Mesothelial cell of epicardium (in vitro differentiated cells): ENCODE results near the gene GBX1. TPM values are rescaled to one million over a fixed set of nuclear protein-coding genes. Genes with fewer than 3 reads are reported as not detected.

ENCODE experiments used
- DNase-seq, 2 experiments: peaks; one replicate each; pipeline ENCODE4 v3.0.0; 2021; ENCODE audit warnings: low spot score in 2 of 2; ENCODE audit not compliant: unreplicated experiment in 2 of 2
- H3K27ac Mint-ChIP-seq: 2 replicates; pipeline ENCODE4 v1.8.0; 2021; ENCODE audit warnings: mixed read lengths
- H3K27me3 Mint-ChIP-seq: 2 replicates; pipeline ENCODE4 v1.8.0; 2021; ENCODE audit warnings: low read depth, mixed read lengths
- H3K36me3 Mint-ChIP-seq: 2 replicates; pipeline ENCODE4 v1.8.0; 2021; ENCODE audit warnings: mixed read lengths
- H3K4me1 Mint-ChIP-seq: 2 replicates; pipeline ENCODE4 v1.8.0; 2021; ENCODE audit warnings: mixed read lengths
- H3K4me3 Mint-ChIP-seq: 2 replicates; pipeline ENCODE4 v1.8.0; 2021; ENCODE audit warnings: mild to moderate bottlenecking, moderate library complexity, mixed read lengths
- H3K9me3 Mint-ChIP-seq: 2 replicates; pipeline ENCODE4 v1.8.0; 2021; ENCODE audit warnings: mixed read lengths
- total RNA-seq: library from RNA; stranded (reverse); gene quantifications from 3 replicates; pipeline ENCODE4 v1.2.1, GENCODE V29; 2021
- TF ChIP-seq, protein P1 (sequence below): fragments of 200-600 bp; sonication (generic); IDR thresholded peaks from one replicate; pipeline ENCODE4 v1.5.0; 2021; ENCODE audit warnings: antibody characterized with exemption; ENCODE audit not compliant: unreplicated experiment

Gene GBX1
- total RNA-seq, 1 donor from 2014 or later = not detected

DNA sequence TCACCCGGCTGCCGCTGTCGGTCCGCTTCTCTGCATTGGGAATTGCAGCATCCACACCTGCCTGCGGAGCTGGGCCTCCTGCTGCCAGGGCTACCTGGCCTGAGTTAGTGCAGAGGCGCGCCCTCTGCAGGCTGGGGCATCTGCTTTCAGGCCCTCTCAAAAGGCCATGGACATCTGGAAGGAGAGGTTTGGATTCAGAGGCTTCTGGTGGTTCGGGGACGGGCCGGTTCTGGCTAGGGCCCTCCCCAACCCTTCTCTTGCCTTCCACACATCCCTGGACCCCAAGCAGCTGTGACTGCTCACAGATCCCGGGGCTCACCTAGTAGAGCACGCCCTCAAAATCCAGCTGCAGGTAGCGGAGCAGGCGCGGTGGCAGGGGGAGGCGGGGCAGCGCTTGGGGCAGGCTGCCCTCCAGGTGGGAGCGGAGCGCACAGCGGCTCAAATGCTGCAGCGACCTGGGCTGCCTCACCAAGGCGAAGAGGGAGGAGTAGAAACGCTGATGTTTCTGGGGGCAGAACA lies 8.4 kb upstream of the GBX1 start:
- no peak for DNase-seq
- Mint-ChIP-seq H3K27me3 (peaks cover 88% of the 10 kb centered on the region), H3K27ac (no peak overlapping the region), H3K4me1 (no peaks in the 10 kb centered on the region), H3K9me3 (no peaks in the 10 kb centered on the region), H3K4me3 (no peak overlapping the region), H3K36me3 (no peaks in the 10 kb centered on the region)
- TF ChIP-seq, protein P1, sequence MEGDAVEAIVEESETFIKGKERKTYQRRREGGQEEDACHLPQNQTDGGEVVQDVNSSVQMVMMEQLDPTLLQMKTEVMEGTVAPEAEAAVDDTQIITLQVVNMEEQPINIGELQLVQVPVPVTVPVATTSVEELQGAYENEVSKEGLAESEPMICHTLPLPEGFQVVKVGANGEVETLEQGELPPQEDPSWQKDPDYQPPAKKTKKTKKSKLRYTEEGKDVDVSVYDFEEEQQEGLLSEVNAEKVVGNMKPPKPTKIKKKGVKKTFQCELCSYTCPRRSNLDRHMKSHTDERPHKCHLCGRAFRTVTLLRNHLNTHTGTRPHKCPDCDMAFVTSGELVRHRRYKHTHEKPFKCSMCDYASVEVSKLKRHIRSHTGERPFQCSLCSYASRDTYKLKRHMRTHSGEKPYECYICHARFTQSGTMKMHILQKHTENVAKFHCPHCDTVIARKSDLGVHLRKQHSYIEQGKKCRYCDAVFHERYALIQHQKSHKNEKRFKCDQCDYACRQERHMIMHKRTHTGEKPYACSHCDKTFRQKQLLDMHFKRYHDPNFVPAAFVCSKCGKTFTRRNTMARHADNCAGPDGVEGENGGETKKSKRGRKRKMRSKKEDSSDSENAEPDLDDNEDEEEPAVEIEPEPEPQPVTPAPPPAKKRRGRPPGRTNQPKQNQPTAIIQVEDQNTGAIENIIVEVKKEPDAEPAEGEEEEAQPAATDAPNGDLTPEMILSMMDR = no peak

DNA sequence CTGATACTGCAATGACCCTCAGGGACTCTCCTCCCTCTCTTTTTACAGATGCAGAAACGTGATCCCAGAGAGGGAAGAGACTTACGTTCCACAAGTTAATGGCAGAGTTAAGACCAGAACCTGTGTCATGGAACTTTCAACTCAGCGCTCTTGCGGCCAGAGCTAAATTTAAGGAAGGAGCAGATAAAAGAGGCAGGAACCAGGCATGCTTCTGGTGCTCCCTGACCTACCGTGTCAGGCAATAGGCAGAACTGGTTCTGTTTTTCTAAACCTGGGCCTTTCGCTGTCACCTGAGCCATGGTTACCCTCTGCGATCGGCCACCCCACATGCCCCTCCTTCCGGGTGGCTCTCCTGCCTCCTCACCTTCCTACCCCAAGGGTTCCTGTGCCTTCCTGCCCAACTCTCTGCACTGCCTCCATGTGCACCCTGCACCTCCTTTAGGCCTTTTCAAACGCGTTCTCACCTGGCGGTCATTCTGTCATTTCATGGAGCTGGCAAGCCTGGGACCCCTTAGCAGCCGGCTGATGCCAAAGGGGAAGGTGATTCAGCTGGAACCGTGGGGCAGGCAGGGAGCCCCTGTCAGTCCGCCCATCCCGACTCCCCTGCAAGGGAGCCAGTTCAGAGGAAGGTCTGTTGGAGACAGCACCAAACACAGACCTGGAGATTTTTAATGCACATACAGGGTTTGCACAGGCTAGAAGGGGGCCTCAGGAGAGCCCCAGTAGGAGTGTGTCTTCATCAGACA lies 7.7 kb upstream of the GBX1 start:
- H3K27ac Mint-ChIP-seq = no peak overlapping the region
- H3K4me1 Mint-ChIP-seq = no peaks in the 10 kb centered on the region
- no peak overlapping the region for H3K4me3 Mint-ChIP-seq
- DNase-seq = no peak
- no peaks in the 10 kb centered on the region for H3K9me3 Mint-ChIP-seq
- TF ChIP-seq, protein P1 = no peak
- no peaks in the 10 kb centered on the region for H3K36me3 Mint-ChIP-seq
- peaks cover 89% of the 10 kb centered on the region for H3K27me3 Mint-ChIP-seq

DNA sequence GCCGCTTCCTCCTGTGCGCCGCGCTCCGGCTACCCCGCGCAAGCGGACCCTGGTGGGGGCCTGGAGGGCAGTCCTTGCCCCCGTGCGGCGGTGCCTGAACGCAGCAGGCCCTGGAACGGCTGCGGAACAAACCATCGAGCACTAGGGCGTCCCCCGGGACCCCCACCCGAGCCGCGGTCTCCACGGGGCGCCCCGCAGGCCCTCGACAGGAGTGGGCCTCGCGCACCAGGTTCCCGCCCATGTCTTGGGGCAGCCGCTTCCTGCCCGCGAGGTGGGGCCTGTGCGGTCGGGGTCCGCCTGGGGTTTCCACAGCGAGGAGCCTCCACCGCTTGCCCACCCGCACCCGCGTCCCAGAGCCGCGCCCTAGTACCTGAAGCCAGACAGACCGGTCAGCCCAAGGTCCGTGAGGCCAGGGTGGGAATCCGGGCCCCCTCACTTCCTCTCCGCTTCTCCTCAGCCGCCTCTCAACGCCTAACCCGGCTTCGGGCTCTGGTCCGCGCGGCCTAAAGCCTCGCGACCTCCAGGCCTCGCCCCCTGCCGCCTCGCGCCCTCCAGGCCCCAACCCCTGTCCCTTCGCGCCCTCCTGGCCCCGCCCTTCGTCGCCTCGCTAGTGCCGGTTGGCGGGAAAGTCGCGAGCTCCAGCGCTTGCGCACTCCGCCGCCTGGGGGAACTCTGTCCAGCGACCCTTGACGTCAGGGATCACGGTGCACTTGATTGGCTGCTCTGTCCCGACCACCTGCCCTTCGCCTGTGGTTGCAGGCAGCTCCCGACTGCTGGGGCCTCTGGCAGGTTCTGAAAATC lies 7.0 kb upstream of the GBX1 start:
- no peaks in the 10 kb centered on the region for H3K36me3 Mint-ChIP-seq
- no peak overlapping the region for H3K4me3 Mint-ChIP-seq
- H3K9me3 Mint-ChIP-seq = no peaks in the 10 kb centered on the region
- DNase-seq = no peak
- H3K27me3 Mint-ChIP-seq = peaks cover 90% of the 10 kb centered on the region
- H3K4me1 Mint-ChIP-seq = no peaks in the 10 kb centered on the region
- TF ChIP-seq, protein P1 = no peak
- no peak overlapping the region for H3K27ac Mint-ChIP-seq

DNA sequence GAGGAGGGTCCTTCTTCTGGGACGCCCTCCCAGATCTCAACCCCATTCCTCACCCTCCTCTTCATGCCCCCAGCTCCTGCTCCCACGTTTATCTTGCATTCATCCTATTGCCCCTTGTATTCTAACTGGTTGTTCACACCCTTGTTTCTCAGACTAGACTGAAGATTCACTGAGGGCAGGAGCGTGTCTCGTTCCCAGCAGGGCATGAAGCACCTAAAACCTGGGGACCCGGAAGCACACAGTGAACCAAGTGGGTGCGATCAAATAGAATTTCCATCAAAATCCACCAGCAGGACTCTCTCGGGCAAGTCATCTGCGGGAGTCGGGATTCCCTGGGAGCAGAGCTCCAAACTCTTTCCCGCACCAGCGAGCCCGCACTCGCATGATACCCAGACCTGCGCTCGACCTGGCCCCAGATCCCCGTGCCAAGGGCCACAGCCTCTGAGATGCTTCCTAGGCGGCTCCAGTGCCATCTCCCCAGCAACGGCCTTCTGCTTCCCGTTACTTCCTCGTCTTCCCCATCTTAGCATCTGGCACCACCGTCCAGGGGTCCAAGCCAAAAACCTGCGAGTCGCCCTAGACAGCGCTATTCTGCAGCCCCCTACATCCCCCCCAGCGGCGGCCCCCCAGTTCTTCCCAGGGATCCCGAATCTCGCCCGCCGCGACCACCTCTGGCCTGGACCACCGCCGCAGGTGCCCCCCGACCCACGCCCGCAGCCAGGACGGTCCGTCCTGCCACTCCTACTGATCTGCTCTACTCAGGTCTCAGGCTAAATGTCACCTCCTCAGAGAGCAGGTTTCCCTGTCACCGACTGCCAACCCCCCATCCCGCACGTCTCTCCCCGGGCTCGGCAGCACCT lies 6.1 kb upstream of the GBX1 start:
- Mint-ChIP-seq H3K27ac (no peak overlapping the region), H3K4me3 (no peak overlapping the region), H3K4me1 (no peaks in the 10 kb centered on the region), H3K9me3 (no peaks in the 10 kb centered on the region), H3K36me3 (no peaks in the 10 kb centered on the region), H3K27me3 (peaks cover 90% of the 10 kb centered on the region)
- no peak for DNase-seq
- TF ChIP-seq, protein P1 = no peak
